VCaP (cell line): ENCODE results near the gene SELENOP.

ENCODE experiments used
- H3K27ac ChIP-seq: fragments of 450-650 bp; 2 replicates; pipeline ENCODE4 v1.5.1; 2017
- CTCF ChIP-seq: fragments of 450-650 bp; conservative IDR thresholded peaks from 2 replicates; pipeline ENCODE4 v1.5.1; 2017; ENCODE audit warnings: mild to moderate bottlenecking, moderate library complexity

The SELENOP gene

GRCh38 chr5:42768106-42768504 lies 43.6 kb downstream of the SELENOP start:
- TF ChIP-seq CTCF = no peak
- no peak overlapping the region; the same call in 1 of the 2 replicates for H3K27ac ChIP-seq

GRCh38 chr5:42767491-42768105 lies 44.1 kb downstream of the SELENOP start:
- peak; percentile 75 for TF ChIP-seq CTCF

GRCh38 chr5:42761791-42762190 lies 49.9 kb downstream of the SELENOP start:
- no peak for TF ChIP-seq CTCF

More at GRCh38 chr5:42767491-42768105, 44.1 kb downstream of the SELENOP start:
- no peak overlapping the region for H3K27ac ChIP-seq

GRCh38 chr5:42760426-42760825 lies 51.3 kb downstream of the SELENOP start:
- TF ChIP-seq CTCF = no peak
- H3K27ac ChIP-seq = no peak overlapping the region

More at GRCh38 chr5:42761791-42762190, 49.9 kb downstream of the SELENOP start:
- H3K27ac ChIP-seq = no peak overlapping the region

GRCh38 chr5:42759456-42759855 lies 52.2 kb downstream of the SELENOP start:
- no peak overlapping the region for H3K27ac ChIP-seq
- TF ChIP-seq CTCF = no peak

- H3K27ac ChIP-seq = no peak within 1 kb of the TSS
- TF ChIP-seq CTCF = no peak
Measured at GRCh38 chr5:42756606-42757601, 54.8 kb downstream of the SELENOP start, which contains the start of gene CCDC152. Gene CCDC152 (plus strand): TSS chr5:42756818. CDS start chr5:42759122, 2,304 bp downstream.

GRCh38 chr5:42753099-42753498 lies 58.6 kb downstream of the SELENOP start:
- no peak overlapping the region for H3K27ac ChIP-seq
- no peak for TF ChIP-seq CTCF
